Peyer's patch (tissue), 4 donors: ENCODE results near the gene KCTD19.

Experiments used
- POLR2A ChIP-seq, 2 donors: fragments of 450-650 bp; IDR thresholded peaks; one replicate each; pipeline ENCODE4 v1.5.1; 2017; ENCODE audit warnings: antibody characterized with exemption in 2 of 2, mild to moderate bottlenecking in 2 of 2, moderate library complexity in 2 of 2
- TF ChIP-seq, protein P1 (sequence below), 6 experiments: fragments of 450-650 bp in 4 of 6; fragments of 200-600 bp in 2 of 6; sonication (generic) in 1 of 6; IDR thresholded peaks; one replicate each; pipeline ENCODE4 v1.5.1; 2017 to 2019; ENCODE audit warnings: antibody characterized with exemption in 6 of 6, mild to moderate bottlenecking in 3 of 6, moderate library complexity in 1 of 6

DNA sequence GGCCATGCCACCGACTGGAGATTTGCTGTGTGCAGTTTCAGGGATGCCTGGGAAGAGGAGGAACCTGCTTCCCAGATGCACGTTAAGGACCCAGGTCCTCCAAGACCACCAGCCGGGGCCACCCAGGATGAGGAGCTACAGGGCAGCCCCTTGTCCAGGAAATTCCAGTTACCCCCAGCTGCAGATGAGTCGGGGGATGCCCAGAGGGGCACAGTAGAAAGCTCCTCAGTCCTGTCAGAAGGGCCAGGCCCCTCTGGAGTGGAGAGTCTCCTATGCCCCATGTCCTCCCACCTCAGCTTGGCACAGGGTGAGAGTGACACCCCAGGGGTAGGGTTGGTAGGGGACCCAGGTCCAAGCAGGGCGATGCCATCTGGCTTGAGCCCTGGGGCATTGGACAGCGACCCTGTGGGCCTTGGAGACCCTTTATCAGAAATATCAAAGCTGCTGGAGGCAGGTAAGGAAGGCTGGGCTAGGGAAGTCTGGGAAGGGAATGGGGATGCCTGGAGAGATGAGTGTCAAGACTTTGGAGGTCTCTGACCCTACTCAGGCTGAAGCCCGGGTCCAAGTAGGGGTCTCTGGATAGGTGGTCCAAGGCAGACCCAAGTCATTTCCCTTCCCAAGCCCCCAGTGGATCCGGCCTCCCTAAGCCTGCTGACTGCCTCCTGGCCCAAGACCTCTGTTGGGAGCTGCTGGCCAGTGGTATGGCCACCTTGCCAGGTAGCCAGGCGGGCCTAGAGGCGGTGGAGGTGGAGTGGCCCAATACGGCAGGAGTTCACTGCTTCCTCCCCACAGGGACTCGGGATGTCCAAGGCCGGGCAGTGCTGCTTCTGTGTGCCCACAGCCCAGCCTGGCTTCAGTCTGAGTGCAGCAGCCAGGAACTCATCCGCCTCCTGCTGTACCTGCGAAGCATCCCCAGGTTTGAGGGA is 46.2 kb downstream of the KCTD19 start:
- TF ChIP-seq, protein P1, sequence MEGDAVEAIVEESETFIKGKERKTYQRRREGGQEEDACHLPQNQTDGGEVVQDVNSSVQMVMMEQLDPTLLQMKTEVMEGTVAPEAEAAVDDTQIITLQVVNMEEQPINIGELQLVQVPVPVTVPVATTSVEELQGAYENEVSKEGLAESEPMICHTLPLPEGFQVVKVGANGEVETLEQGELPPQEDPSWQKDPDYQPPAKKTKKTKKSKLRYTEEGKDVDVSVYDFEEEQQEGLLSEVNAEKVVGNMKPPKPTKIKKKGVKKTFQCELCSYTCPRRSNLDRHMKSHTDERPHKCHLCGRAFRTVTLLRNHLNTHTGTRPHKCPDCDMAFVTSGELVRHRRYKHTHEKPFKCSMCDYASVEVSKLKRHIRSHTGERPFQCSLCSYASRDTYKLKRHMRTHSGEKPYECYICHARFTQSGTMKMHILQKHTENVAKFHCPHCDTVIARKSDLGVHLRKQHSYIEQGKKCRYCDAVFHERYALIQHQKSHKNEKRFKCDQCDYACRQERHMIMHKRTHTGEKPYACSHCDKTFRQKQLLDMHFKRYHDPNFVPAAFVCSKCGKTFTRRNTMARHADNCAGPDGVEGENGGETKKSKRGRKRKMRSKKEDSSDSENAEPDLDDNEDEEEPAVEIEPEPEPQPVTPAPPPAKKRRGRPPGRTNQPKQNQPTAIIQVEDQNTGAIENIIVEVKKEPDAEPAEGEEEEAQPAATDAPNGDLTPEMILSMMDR (IDR thresholded peaks at IDR 0.05), result no peak
- no peak for TF ChIP-seq POLR2A (IDR thresholded peaks at IDR 0.05)
